H9 (cell line): ENCODE measurements around the gene CDC42EP5. TPM values are rescaled to one million over a fixed set of nuclear protein-coding genes. Genes with fewer than 3 reads are reported as not detected.
A peak's percentile ranks its signal among the peaks of the same experiment; 100 is the strongest.

Source experiments
- DNase-seq: peaks from one replicate; pipeline ENCODE4 v3.0.0-alpha.2; 2017
- H2AFZ ChIP-seq: one replicate; pipeline ENCODE4 v1.6.1; 2013; ENCODE audit warnings: mild to moderate bottlenecking, low read length, control low read depth, moderate library complexity
- H2AK5ac ChIP-seq: 2 replicates; pipeline ENCODE4 v1.6.1; 2013; ENCODE audit warnings: low read length, control low read depth, mixed read lengths; ENCODE audit not compliant: insufficient read length
- H2BK120ac ChIP-seq: one replicate; pipeline ENCODE4 v1.6.1; 2013; ENCODE audit warnings: low read depth, mild to moderate bottlenecking, low read length, control low read depth, inconsistent platforms; ENCODE audit not compliant: poor library complexity, severe bottlenecking
- H2BK12ac ChIP-seq: 2 replicates; pipeline ENCODE4 v1.6.1; 2013; ENCODE audit warnings: low read length, control low read depth, mixed read lengths, low read depth; ENCODE audit not compliant: insufficient read length
- H2BK15ac ChIP-seq: 2 replicates; pipeline ENCODE4 v1.6.1; 2013; ENCODE audit warnings: low read depth, low read length, control low read depth
- H2BK20ac ChIP-seq: one replicate; pipeline ENCODE4 v1.6.1; 2013; ENCODE audit warnings: low read depth, mild to moderate bottlenecking, low read length, control low read depth, inconsistent platforms; ENCODE audit not compliant: poor library complexity, severe bottlenecking
- H2BK5ac ChIP-seq: 2 replicates; pipeline ENCODE4 v1.6.1; 2013; ENCODE audit warnings: low read length, control low read depth, mixed read lengths; ENCODE audit not compliant: insufficient read length
- H3K14ac ChIP-seq: 2 replicates; pipeline ENCODE4 v1.6.1; 2013; ENCODE audit warnings: low read length, control low read depth; ENCODE audit not compliant: insufficient read depth
- H3K18ac ChIP-seq: 2 replicates; pipeline ENCODE4 v1.6.1; 2013; ENCODE audit warnings: low read depth, mild to moderate bottlenecking, mixed read lengths, low read length, control low read depth; ENCODE audit not compliant: insufficient read length
- H3K23ac ChIP-seq: 2 replicates; pipeline ENCODE4 v1.6.1; 2013; ENCODE audit warnings: low read length, control low read depth, mixed read lengths, low read depth; ENCODE audit not compliant: insufficient read length
- H3K23me2 ChIP-seq: 2 replicates; pipeline ENCODE4 v1.6.1; 2013; ENCODE audit warnings: low read depth, mild to moderate bottlenecking, mixed read lengths, low read length, control low read depth; ENCODE audit not compliant: insufficient read length, poor library complexity, severe bottlenecking
- H3K27ac ChIP-seq: 2 replicates; pipeline ENCODE4 v1.5.1; 2013; ENCODE audit warnings: low read length, control low read depth, mixed read lengths, low read depth; ENCODE audit not compliant: insufficient read length
- H3K27me3 ChIP-seq: 2 replicates; pipeline ENCODE4 v1.6.1; 2013; ENCODE audit warnings: low read length, control low read depth, inconsistent platforms; ENCODE audit not compliant: insufficient read depth
- H3K4ac ChIP-seq: 2 replicates; pipeline ENCODE4 v1.6.1; 2013; ENCODE audit warnings: low read depth, mild to moderate bottlenecking, control low read depth, inconsistent platforms, low read length, moderate library complexity
- H3K4me1 ChIP-seq: 2 replicates; pipeline ENCODE4 v1.6.1; 2013; ENCODE audit warnings: low read length, control low read depth, inconsistent platforms; ENCODE audit not compliant: insufficient read depth
- H3K4me2 ChIP-seq: 2 replicates; pipeline ENCODE4 v1.6.1; 2013; ENCODE audit warnings: low read length, control low read depth, mixed read lengths; ENCODE audit not compliant: insufficient read length, insufficient read depth
- H3K56ac ChIP-seq: 2 replicates; pipeline ENCODE4 v1.6.1; 2013; ENCODE audit warnings: low read depth, mild to moderate bottlenecking, mixed read lengths, low read length, control low read depth; ENCODE audit not compliant: insufficient read length
- H3K79me1 ChIP-seq: 2 replicates; pipeline ENCODE4 v1.6.1; 2013; ENCODE audit warnings: low read depth, mild to moderate bottlenecking, moderate library complexity, low read length, control low read depth, inconsistent platforms; ENCODE audit not compliant: insufficient read depth, poor library complexity, severe bottlenecking
- H3K79me2 ChIP-seq: 2 replicates; pipeline ENCODE4 v1.6.1; 2013; ENCODE audit warnings: low read length, control low read depth, inconsistent platforms; ENCODE audit not compliant: insufficient read depth
- H3K9ac ChIP-seq: 2 replicates; pipeline ENCODE4 v1.6.1; 2013; ENCODE audit warnings: low read length, control low read depth, mixed read lengths; ENCODE audit not compliant: insufficient read length; ENCODE audit errors: extremely low read depth
- H3K9me3 ChIP-seq: one replicate; pipeline ENCODE4 v1.6.1; 2013; ENCODE audit warnings: low read depth, low read length, inconsistent platforms; ENCODE audit not compliant: control insufficient read depth
- H3T11ph ChIP-seq: one replicate; pipeline ENCODE4 v1.6.1; 2013; ENCODE audit warnings: mild to moderate bottlenecking, low read length, control low read depth, inconsistent platforms
- H4K20me1 ChIP-seq: one replicate; pipeline ENCODE4 v1.6.1; 2013; ENCODE audit not compliant: control insufficient read depth, insufficient read length, insufficient read depth
- H4K5ac ChIP-seq: 2 replicates; pipeline ENCODE4 v1.6.1; 2013; ENCODE audit warnings: low read depth, mild to moderate bottlenecking, mixed read lengths, low read length, control low read depth; ENCODE audit not compliant: insufficient read length
- H4K8ac ChIP-seq: replicated peaks from 2 replicates; pipeline ENCODE4 v1.6.1; 2013; ENCODE audit warnings: low read length, control low read depth, mixed read lengths, low read depth; ENCODE audit not compliant: insufficient read length
- H4K91ac ChIP-seq: 2 replicates; pipeline ENCODE4 v1.6.1; 2013; ENCODE audit warnings: low read depth, mild to moderate bottlenecking, moderate library complexity, mixed read lengths, low read length, control low read depth; ENCODE audit not compliant: insufficient read length
- H3K27ac Mint-ChIP-seq, 3 experiments: 2 replicates in 2 of 3; 3 replicates in 1 of 3; pipeline ENCODE4 v1.8.0; 2020 to 2021; ENCODE audit warnings: mixed read lengths in 3 of 3, mild to moderate bottlenecking in 1 of 3, moderate library complexity in 1 of 3
- H3K27me3 Mint-ChIP-seq: 2 replicates; pipeline ENCODE4 v1.8.0; 2021; ENCODE audit warnings: low read depth, mild to moderate bottlenecking, moderate library complexity, mixed read lengths
- H3K36me3 Mint-ChIP-seq, 3 experiments: 2 replicates in 2 of 3; 3 replicates in 1 of 3; pipeline ENCODE4 v1.8.0; 2020 to 2021; ENCODE audit warnings: low read depth in 3 of 3, mixed read lengths in 3 of 3; ENCODE audit not compliant: insufficient read depth in 1 of 3
- H3K4me1 Mint-ChIP-seq, 2 experiments: 2 replicates each; pipeline ENCODE4 v1.8.0; 2020; ENCODE audit warnings: mixed read lengths in 2 of 2
- H3K4me3 Mint-ChIP-seq, 2 experiments: 2 replicates in 1 of 2; 3 replicates in 1 of 2; pipeline ENCODE4 v1.8.0; 2020 to 2021; ENCODE audit warnings: mild to moderate bottlenecking in 2 of 2, mixed read lengths in 2 of 2, moderate library complexity in 1 of 2
- H3K9me3 Mint-ChIP-seq, 2 experiments: 2 replicates in 1 of 2; 3 replicates in 1 of 2; pipeline ENCODE4 v1.8.0; 2020; ENCODE audit warnings: mild to moderate bottlenecking in 2 of 2, mixed read lengths in 2 of 2, moderate library complexity in 1 of 2
- CTCF ChIP-seq: fragments of 200-600 bp; sonication (generic); conservative IDR thresholded peaks from 3 replicates; pipeline ENCODE4 v1.8.0; 2021; ENCODE audit warnings: antibody characterized with exemption, mild to moderate bottlenecking
- WGBS: extraction: QIAGEN DNeasy Blood & Tissue Kit; methylation state at CpG from one replicate; pipeline ENCODE4 v1.1.7; 2013; ENCODE audit warnings: missing lambda C conversion rate, low lambda C conversion rate, mixed read lengths; ENCODE audit not compliant: insufficient read length; ENCODE audit errors: extremely low coverage; 5-methylcytosine and 5-hydroxymethylcytosine counted together
- total RNA-seq: library from RNA; stranded (reverse); gene quantifications from 2 replicates; pipeline ENCODE4 v1.2.1, GENCODE V29; 2021

Gene CDC42EP5
- total RNA-seq, 1 experiment from 2014 or later: 1.6 TPM

GRCh38 chr19:54416695-54417491, 56.2 kb downstream of the CDC42EP5 start:
- Histone ChIP-seq H3K14ac (no peak overlapping the region), H2BK20ac (no peak overlapping the region), H3K56ac (no peak overlapping the region), H3K23ac (no peak overlapping the region), H2AFZ (no peak overlapping the region), H2BK15ac (no peak overlapping the region), H2BK12ac (no peak overlapping the region), H3K9me3 (no peaks in the 10 kb centered on the region), H3K18ac (no peak overlapping the region), H3K79me2 (no peaks in the 10 kb centered on the region), H3K9ac (no peak overlapping the region), H3K23me2 (peaks cover 15% of the 10 kb centered on the region), H3K27me3 (peaks cover 12% of the 10 kb centered on the region; the same call in 1 of the 2 replicates), H3K4me2 (peak overlapping the region; percentile 67), H4K91ac (no peak overlapping the region), H4K8ac (no peak overlapping the region), H3T11ph (no peak overlapping the region), H3K4ac (no peak overlapping the region), H4K20me1 (no peaks in the 10 kb centered on the region), H3K79me1 (no peaks in the 10 kb centered on the region), H3K4me1 (peaks cover 5% of the 10 kb centered on the region; the same call in 1 of the 2 replicates), H2BK5ac (no peak overlapping the region), H3K27ac (no peak overlapping the region), H4K5ac (no peak overlapping the region), H2AK5ac (no peak overlapping the region), H2BK120ac (no peak overlapping the region)
- no peak for TF ChIP-seq CTCF
- H3K27me3 Mint-ChIP-seq: peaks cover 46% of the 10 kb centered on the region
- WGBS: 100% methylated on average over 2 of the region's 44 CpGs
- no peak for DNase-seq
- peaks cover 12 to 25% (median 14%) of the 10 kb centered on the region in 3 experiments for H3K36me3 Mint-ChIP-seq
- no peak overlapping the region for H3K27ac Mint-ChIP-seq
- H3K4me1 Mint-ChIP-seq: peaks cover 35 to 38% of the 10 kb centered on the region in 2 experiments
- peak overlapping the region; percentile 78 to 91 for H3K4me3 Mint-ChIP-seq
- H3K9me3 Mint-ChIP-seq: peaks cover 15 to 20% of the 10 kb centered on the region in 2 experiments
